Kidney epithelial cell (primary cell): ENCODE data around the gene CLSTN1. TPM values are rescaled to one million over a fixed set of nuclear protein-coding genes. Genes with fewer than 3 reads are reported as not detected.

Experiments
- DNase-seq: peaks from one replicate; pipeline ENCODE4 v3.0.0-alpha.2; 2010; ENCODE audit warnings: low read depth
- H3K27me3 ChIP-seq: 2 replicates; pipeline ENCODE4 v1.6.0; 2011; ENCODE audit warnings: low read length; ENCODE audit not compliant: control insufficient read depth, insufficient read depth
- H3K36me3 ChIP-seq: 2 replicates; pipeline ENCODE4 v1.5.1; 2011; ENCODE audit warnings: low read length; ENCODE audit not compliant: control insufficient read depth, insufficient read depth
- H3K4me3 ChIP-seq: 2 replicates; pipeline ENCODE4 v1.5.1; 2011; ENCODE audit warnings: low read depth, mild to moderate bottlenecking, control low read depth, low read length
- total RNA-seq: library from RNA; depleted of rRNA; stranded (reverse); fragments of >200 nt; gene quantifications from 2 replicates; pipeline ENCODE4 v1.2.3, GENCODE V29; 2015
- TF ChIP-seq, protein P1 (sequence below): IDR thresholded peaks from 2 replicates; pipeline ENCODE4 v1.5.1; 2011; ENCODE audit warnings: mild to moderate bottlenecking, moderate library complexity, low read length, control low read depth, inconsistent platforms; ENCODE audit not compliant: insufficient read depth, poor library complexity, severe bottlenecking

Gene CLSTN1
- total RNA-seq, 1 donor from 2014 or later: 115 TPM

DNA sequence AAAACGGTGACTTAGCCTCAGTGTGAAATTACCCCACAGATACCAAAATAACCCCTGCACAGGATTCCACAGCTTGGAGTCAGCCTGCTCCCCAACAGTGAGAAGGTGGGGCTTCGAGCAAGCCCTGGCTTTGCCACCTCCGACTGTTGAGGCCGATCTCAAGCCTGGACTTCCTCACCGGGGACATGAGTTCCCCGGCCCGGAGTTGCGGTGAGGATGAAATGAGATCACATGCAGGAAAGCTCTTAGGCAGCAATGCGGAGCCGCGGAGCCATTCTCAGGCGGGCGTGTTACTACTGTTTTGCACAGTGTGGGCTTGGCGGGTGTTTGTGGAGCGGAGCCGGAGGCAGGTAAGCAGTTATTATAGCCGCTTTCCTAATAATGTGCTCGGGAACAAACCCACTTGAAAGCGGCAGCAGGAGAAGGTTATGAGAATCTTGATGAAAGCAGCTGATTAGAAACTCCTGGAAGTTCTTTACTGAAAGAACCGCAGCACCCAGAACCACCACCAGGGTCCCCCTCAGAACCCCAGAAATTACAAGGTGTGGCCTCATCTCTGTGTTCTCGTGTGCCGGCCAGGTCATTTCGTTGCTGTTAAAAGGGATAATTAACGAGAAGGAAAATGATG is 3.9 kb upstream of the CLSTN1 start:
- no peaks in the 10 kb centered on the region for H3K27me3 ChIP-seq
- H3K4me3 ChIP-seq: no peak overlapping the region
- no peaks in the 10 kb centered on the region for H3K36me3 ChIP-seq
- TF ChIP-seq, protein P1, sequence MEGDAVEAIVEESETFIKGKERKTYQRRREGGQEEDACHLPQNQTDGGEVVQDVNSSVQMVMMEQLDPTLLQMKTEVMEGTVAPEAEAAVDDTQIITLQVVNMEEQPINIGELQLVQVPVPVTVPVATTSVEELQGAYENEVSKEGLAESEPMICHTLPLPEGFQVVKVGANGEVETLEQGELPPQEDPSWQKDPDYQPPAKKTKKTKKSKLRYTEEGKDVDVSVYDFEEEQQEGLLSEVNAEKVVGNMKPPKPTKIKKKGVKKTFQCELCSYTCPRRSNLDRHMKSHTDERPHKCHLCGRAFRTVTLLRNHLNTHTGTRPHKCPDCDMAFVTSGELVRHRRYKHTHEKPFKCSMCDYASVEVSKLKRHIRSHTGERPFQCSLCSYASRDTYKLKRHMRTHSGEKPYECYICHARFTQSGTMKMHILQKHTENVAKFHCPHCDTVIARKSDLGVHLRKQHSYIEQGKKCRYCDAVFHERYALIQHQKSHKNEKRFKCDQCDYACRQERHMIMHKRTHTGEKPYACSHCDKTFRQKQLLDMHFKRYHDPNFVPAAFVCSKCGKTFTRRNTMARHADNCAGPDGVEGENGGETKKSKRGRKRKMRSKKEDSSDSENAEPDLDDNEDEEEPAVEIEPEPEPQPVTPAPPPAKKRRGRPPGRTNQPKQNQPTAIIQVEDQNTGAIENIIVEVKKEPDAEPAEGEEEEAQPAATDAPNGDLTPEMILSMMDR: peak; percentile 36
- no peak for DNase-seq

DNA sequence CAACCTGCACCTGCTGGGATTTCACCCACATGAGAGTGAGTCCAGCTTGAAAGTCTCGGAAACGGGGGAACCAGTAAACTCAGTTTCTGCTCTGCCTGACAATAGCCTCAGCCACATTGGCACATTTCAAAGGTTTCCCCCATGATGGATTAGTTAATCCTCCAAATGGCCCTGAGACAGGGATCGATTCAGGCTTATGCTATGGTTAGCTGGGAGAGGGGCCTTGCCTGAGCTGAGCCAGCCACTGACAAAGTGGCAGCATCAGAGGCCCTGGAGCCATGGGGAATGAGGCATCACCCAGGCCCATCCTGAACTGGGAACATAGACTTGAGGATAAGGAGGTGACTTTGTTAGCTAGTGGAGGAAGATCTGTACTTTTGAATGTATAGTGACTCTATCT is 2.9 kb upstream of the CLSTN1 start:
- Histone ChIP-seq H3K27me3 (no peaks in the 10 kb centered on the region), H3K4me3 (no peak overlapping the region), H3K36me3 (no peaks in the 10 kb centered on the region)
- no peak for DNase-seq
- TF ChIP-seq, protein P1: no peak

DNA sequence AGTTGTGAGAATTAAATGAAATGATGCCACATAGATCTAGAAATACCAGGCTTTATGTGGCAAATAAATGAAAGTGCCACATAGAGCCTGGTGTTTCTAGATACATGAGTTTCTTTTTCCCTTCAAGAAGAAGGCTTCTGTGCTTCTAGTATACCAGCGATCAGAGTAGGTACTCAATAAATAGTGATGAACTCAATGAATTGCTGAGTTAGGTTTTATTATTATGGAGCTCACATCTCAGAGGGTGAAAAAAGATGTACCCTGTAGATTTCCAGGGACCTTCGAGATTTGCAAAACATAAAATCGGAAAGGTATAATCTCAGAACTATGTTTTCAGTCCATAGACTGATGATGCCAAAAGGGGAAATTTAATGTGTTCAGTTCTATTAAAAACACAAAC is 2.3 kb upstream of the CLSTN1 start:
- DNase-seq: no peak
- no peaks in the 10 kb centered on the region for H3K27me3 ChIP-seq
- TF ChIP-seq, protein P1: no peak
- no peak overlapping the region for H3K4me3 ChIP-seq
- H3K36me3 ChIP-seq: no peaks in the 10 kb centered on the region

DNA sequence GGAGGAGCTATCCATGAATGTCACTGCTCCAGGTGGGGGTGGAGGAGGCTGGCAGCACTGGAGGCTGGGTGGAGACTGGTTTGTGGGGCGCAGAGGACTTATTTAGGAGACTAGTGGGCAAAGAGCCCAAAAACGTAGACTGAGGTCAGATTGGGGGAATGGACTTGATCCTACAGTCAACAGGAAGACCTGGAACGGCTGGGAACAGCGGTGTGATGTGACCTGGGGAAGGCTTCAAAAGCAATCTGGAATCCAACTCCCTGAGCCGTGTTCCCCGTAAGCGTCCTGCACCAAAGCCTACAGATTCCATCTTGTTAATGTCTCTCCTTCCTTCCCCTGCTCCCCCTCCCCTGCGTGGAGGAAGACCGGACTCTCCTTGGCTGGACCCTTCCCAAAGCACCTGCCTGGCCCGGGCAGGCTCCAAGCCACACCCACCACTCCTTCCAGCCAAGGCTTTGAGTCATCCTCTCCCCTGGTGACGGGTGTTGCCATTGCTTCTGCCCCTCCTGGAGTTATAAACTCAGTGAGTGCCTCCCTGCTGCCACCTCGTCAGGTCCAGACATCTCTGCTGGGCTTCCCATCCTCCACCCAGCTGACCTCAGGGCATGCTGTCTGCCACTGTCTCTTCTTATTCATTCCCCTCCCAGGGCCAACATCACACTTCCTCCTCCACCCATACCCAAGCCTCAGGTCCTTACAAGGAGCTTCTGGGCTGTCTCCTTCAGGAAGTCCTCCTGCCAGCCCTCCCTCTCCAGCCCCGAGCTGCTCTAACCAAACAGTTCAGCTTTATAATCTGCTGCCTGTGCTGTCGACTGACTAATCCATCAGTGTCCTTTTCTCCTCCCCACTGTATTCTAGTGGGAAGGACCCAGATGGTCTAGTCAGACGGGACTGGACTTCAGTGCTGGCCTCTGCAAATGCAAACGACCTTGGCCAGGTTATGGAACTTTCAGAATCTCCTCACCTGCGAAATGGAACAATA is 1.6 kb upstream of the CLSTN1 start:
- Histone ChIP-seq H3K27me3 (no peaks in the 10 kb centered on the region), H3K36me3 (no peaks in the 10 kb centered on the region), H3K4me3 (no peak overlapping the region)
- TF ChIP-seq, protein P1: no peak
- DNase-seq: peak; percentile 90

DNA sequence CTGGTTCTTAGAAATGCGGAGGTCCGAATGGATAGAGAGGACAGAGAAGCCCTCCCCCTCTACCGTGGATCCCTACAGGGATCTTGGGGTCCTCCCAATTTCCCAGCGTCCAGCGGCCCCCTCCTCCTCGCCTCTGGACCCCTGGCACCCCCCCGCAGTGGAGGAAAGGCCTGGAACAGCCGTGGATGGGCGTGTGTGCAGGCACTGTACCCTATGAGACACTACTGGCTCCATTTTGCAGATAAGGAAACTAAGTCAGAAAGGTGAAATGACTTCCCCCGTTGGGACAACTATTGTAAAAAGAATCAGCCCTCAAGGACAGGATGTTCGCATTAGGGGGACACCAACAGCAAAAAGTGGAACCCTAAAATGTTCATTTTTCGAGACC is 931 bp upstream of the CLSTN1 start:
- TF ChIP-seq, protein P1: no peak
- DNase-seq: no peak
- H3K4me3 ChIP-seq: no peak overlapping the region
- H3K27me3 ChIP-seq: no peaks in the 10 kb centered on the region
- no peaks in the 10 kb centered on the region for H3K36me3 ChIP-seq

DNA sequence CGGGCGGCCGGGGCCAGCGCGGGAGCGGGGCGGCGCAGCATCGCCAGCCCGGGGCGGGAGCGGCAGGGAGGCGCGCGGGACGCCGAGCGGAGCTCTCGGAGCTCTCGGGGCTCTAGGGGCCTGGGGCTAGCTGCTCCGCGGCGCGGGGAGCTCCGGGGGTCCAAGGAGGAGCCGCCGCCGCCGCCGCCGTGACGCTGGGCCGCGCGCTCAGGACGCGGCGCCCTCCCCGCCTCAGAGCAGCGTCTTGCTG is 147 bp downstream of the CLSTN1 start:
- Histone ChIP-seq H3K27me3 (no peaks in the 10 kb centered on the region), H3K36me3 (no peaks in the 10 kb centered on the region), H3K4me3 (peak overlapping the region; percentile 93)
- no peak for DNase-seq
- TF ChIP-seq, protein P1: no peak
